ENCODE results near the gene TNK2. TPM values are rescaled to one million over a fixed set of nuclear protein-coding genes. Genes with fewer than 3 reads are reported as not detected.
"Not testable (repeated sequence)": the region's sequence is repeated elsewhere in the genome, so short reads cannot be mapped to it uniquely, and the experiment has no call there.

The TNK2 gene
- total RNA-seq, 1 experiment from 2014 or later = 51.8 TPM

DNA sequence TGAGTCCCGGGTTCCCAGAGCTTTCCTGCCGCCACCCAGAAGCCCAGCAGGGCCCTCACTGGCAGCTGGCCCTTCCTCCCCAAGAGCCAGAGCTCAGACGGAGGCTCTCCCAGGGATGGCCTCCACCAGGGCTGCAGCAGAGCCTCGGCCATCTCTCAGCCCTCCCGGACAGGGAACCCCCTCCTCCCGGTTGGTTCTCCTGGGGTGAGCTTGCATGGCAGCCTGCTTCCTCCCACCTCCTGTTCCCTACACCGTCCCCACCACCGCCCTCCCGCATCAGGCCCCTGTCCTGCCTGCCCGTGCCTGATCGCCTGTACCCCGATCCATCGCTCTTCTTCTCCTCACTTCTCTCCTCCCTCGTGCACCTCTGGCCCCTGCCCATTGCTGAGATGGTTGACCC, 72.6 kb downstream of the TNK2 start:
- no peak for DNase-seq (ENCODE audit: low spot score)
- in situ Hi-C loops (cut with HindIII; ENCODE audit: low sequenced_read_pairs) = no loop called here

DNA sequence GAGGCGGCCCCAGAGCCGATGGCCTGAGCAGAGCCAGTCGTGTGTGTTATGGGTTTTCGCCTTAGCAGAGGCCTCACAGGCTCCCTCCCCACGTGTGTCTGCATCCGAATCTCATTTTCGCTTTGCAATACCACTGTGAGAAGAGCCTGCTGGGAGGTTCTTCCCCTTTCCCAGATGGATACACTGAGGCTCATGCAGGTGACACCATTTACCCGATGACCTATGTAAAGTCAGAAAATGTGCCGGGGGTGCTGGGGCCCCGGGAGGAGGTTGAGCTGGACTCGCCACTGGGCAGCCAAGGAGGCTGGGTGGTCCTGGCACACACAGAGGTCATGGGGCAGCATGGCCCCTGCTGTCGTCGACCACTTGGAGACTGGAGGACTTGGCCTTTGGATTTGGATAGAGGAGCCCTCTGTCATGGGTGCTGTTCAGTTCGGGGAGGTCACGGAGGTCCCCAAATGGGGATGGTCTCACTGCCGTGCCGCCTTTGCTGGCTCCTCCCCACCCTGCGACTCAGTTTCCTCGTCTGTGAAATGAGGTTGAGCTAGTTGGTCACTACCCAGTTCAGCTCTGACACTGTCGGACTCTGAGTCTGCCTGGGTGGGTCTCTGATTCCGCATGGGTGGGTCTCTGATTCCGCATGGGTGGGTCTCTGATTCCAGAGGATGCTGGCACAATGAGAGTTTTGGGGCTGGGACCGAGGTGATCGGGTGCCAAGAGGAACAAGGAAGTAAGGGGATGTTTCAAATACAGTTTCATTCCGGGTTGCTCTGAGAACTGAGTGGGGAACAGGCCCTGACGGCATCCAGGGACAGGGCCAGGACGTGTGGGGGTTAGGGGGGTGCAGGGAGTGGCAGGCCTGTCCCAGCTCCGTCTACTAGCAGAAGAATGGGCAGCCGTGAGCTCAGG, 73.4 kb downstream of the TNK2 start:
- in situ Hi-C loops (cut with HindIII; ENCODE audit: low sequenced_read_pairs) = no loop called here
- DNase-seq (ENCODE audit: low spot score) = no peak

DNA sequence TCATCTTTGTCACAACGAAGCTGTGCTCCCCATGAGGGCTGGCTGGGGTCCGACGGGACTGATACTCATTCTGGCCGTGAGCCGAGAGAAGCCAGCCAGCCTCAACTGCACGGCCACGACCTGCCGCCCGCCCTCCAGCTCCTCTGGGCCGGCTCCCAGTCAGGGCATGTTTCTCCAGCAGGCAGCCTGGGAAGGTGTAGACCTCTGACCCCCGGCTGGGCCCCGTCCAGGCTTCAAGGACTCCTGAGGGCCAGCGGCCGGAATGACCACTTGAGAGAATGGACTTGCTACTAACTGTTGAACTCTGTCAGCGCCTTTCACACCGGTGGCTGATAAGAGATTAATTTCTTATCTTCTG, 78.5 kb downstream of the TNK2 start:
- no peak for DNase-seq (ENCODE audit: low spot score)
- in situ Hi-C loops (cut with HindIII; ENCODE audit: low sequenced_read_pairs) = no loop called here

- DNase-seq (ENCODE audit: low spot score) = no peak
- in situ Hi-C loops (cut with HindIII; ENCODE audit: low sequenced_read_pairs) = no loop called here
Observed at GRCh38 chr3:195828762-195829161, 79.6 kb downstream of the TNK2 start.

- DNase-seq (ENCODE audit: low spot score) = no peak
- in situ Hi-C loops (cut with HindIII; ENCODE audit: low sequenced_read_pairs) = no loop called here
Observed at GRCh38 chr3:195825857-195826804, 82.2 kb downstream of the TNK2 start.

- no peak for DNase-seq (ENCODE audit: low spot score)
- in situ Hi-C loops (cut with HindIII; ENCODE audit: low sequenced_read_pairs) = no loop called here
Observed at GRCh38 chr3:195825191-195825588, 83.2 kb downstream of the TNK2 start.

DNA sequence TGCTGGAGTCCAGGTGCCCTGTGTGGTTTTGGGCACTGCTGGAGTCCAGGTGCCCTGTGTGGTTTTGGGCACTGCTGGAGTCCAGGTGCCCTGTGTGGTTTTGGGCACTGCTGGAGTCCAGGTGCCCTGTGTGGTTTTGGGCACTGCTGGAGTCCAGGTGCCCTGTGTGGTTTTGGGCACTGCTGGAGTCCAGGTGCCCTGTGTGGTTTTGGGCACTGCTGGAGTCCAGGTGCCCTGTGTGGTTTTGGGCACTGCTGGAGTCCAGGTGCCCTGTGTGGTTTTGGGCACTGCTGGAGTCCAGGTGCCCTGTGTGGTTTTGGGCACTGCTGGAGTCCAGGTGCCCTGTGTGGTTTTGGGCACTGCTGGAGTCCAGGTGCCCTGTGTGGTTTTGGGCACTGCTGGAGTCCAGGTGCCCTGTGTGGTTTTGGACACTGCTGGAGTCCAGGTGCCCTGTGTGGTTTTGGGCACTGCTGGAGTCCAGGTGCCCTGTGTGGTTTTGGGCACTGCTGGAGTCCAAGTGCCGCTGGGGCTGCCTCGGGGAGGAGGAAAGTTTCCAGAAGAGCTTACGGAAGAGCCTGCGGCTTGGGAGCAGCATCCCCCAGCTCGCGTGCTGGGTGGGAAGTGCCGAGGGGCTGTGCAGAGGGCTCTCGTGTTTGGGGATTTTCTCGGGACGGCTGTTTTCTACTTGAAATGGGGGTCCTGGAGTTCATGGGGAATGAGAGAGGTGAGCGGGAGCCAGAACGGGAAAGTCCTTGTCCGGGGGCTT, 83.7 kb downstream of the TNK2 start:
- in situ Hi-C loops (cut with HindIII; ENCODE audit: low sequenced_read_pairs); DNase-seq (ENCODE audit: low spot score): not testable (repeated sequence)

DNA sequence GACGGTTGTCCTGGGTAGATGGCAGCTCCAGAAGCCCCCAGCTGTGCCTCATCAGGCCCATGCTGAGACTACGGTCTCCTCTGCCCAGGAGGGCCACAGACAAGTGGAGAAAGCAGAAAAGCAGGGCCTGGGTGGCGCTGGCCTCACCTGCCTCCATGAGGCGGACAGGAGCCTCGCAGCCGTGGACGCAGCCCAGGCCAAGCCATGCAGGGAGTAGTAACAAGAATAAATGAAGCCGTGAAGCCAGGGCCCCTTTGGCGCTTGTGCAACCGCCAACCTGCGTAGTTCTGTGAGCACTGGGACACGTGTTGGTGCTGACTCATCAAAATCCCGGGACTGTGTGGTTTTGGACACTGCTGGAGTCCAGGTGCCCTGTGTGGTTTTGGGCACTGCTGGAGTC, 84.4 kb downstream of the TNK2 start:
- DNase-seq (ENCODE audit: low spot score) = no peak
- in situ Hi-C loops (cut with HindIII; ENCODE audit: low sequenced_read_pairs) = no loop called here

GRCh38 chr3:195823280-195823679, 85.1 kb downstream of the TNK2 start:
- no peak for DNase-seq (ENCODE audit: low spot score)
- in situ Hi-C loops (cut with HindIII; ENCODE audit: low sequenced_read_pairs) = no loop called here

- in situ Hi-C loops (cut with HindIII; ENCODE audit: low sequenced_read_pairs) = no loop called here
- DNase-seq (ENCODE audit: low spot score) = no peak
Observed at GRCh38 chr3:195822131-195822696, 86.1 kb downstream of the TNK2 start.

DNA sequence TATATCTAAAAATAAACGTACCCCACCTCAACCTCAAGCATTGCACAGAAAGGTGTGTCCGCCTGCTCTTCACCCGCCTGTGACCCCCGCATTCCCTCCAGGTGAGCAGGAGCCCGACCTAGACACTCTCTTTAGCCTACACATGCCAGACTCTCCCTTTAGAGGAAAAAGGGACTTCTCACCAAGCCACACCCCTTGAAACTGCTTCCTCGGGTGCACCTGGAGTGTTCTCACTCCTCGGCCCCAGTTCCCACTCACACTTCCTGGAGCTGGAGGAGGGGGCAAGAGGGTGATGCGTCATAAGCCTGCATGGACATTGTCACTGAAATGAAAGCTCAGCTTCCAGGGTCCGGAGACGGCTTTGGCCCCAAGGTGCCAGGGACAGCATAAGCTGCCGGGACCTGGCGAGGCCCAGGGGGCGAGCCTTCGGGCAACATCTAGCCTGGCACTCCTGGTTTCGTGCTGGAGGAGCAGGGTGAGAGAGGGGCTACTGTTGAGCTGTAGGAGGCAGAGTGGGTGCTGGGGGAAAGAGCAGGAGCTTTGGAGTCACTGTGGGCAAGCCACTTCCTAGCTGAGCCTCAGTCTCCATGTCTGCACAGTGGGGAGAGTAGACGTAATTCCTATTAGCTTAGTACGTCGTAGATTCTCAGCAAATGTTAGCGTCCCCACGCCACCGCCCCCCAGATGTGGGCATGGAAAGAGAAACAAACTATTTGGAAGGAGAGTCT, 86.8 kb downstream of the TNK2 start:
- no peak for DNase-seq (ENCODE audit: low spot score)
- in situ Hi-C loops (cut with HindIII; ENCODE audit: low sequenced_read_pairs) = no loop called here

DNA sequence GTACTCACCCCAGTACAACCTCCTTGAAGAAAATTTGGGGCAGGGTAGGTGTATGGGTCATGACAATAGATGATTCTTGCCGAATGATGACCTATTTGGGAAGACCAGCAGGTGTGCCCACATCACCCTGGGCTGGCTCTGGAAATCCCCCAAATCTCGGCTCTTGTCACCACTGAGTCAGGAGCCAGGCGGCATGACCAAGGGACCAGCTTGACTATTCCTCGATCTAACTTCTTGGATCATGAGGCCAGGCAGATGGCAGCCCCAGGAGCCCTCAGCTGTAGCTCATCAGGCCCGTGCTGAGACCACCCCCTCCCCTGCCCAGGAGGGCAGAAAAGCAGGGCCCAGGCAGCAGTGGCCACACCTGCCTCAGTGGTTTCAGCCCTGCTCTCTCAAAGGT, 87.5 kb downstream of the TNK2 start:
- no peak for DNase-seq (ENCODE audit: low spot score)
- in situ Hi-C loops (cut with HindIII; ENCODE audit: low sequenced_read_pairs) = no loop called here

- in situ Hi-C loops (cut with HindIII; ENCODE audit: low sequenced_read_pairs) = no loop called here
- no peak for DNase-seq (ENCODE audit: low spot score)
Observed at GRCh38 chr3:195820186-195820585, 88.2 kb downstream of the TNK2 start.

DNA sequence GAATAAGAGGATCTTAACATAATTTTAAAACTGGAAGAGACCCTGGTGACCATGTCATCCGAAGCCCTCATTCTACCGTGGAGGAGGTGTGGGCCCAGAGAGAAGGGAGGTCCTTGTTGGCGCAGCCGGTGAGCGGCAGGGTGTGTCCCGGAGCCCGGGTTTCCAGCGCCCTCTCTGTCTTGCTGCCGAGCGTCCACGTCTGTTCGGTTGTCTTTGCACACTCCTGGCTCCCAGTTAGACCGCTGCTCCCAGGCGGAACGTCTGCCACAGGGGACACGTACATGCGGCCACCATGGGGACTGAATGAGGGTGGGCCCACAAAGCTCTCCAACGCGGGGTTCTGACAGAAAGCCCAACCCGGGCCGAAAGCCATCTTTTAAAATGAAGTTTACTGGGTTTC, 90.0 kb downstream of the TNK2 start:
- DNase-seq (ENCODE audit: low spot score) = no peak
- in situ Hi-C loops (cut with HindIII; ENCODE audit: low sequenced_read_pairs) = no loop called here

DNA sequence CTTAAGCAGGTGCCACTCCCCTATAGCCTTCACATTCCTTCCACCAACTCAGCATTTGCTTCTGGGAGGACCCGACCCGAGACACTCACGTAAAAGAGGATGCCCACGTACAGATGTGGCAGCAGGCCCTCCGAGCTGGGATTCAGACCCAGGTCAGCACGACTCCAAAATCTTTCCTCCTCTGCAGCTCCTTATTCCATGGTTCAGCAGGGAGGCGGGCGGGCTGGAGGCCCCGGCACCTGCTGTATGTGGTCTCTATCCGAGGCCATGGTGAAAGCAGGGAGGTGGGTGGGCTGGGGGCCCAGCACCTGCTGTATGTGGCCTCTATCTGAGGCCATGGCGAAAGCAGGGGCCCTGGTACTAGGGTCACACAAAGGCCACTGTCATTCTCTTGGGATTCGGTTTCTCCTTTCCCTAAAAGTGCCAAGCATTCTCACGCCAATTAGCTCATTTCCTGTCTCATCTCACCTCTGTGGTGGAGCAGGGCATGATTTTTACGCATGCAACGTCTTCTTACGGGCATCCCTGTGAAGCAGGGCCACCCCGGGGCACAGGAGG, 90.7 kb downstream of the TNK2 start:
- DNase-seq (ENCODE audit: low spot score) = no peak
- in situ Hi-C loops (cut with HindIII; ENCODE audit: low sequenced_read_pairs) = no loop called here

DNA sequence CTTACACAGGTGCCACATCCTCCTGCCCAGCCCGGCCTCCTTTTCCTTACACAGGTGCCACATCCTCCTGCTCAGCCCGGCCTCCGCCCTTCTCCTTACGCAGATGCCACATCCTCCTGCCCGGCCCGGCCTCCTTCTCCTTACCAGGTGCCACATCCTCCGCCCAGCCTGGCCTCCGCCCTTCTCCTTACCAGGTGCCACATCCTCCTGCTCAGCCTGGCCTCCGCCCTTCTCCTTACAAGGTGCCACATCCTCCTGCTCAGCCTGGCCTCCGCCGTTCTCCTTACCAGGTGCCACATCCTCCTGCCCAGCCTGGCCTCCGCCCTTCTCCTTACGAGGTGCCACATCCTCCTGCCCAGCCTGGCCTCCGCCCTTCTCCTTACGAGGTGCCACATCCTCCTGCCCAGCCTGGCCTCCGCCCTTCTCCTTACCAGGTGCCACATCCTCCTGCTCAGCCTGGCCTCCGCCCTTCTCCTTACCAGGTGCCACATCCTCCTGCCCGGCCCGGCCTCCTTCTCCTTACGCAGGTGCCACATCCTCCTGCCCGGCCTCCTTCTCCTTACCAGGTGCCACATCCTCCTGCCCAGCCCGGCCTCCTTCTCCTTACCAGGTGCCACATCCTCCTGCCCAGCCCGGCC, 92.0 kb downstream of the TNK2 start:
- in situ Hi-C loops (cut with HindIII; ENCODE audit: low sequenced_read_pairs); DNase-seq (ENCODE audit: low spot score): not testable (repeated sequence)

GRCh38 chr3:195815169-195815771, 93.1 kb downstream of the TNK2 start:
- in situ Hi-C loops (cut with HindIII; ENCODE audit: low sequenced_read_pairs) = no loop called here
- DNase-seq (ENCODE audit: low spot score) = no peak

All from G401 (cell line).